DMS53 (cell line): Measurements from ENCODE around the gene ISOC2.
A peak's percentile ranks its signal among the peaks of the same experiment; 100 is the strongest.

Experiments used
- DNase-seq: peaks from one replicate; lab custom pipeline; 2025; lab: John Stamatoyannopoulos, UW

ISOC2 gene

DNA sequence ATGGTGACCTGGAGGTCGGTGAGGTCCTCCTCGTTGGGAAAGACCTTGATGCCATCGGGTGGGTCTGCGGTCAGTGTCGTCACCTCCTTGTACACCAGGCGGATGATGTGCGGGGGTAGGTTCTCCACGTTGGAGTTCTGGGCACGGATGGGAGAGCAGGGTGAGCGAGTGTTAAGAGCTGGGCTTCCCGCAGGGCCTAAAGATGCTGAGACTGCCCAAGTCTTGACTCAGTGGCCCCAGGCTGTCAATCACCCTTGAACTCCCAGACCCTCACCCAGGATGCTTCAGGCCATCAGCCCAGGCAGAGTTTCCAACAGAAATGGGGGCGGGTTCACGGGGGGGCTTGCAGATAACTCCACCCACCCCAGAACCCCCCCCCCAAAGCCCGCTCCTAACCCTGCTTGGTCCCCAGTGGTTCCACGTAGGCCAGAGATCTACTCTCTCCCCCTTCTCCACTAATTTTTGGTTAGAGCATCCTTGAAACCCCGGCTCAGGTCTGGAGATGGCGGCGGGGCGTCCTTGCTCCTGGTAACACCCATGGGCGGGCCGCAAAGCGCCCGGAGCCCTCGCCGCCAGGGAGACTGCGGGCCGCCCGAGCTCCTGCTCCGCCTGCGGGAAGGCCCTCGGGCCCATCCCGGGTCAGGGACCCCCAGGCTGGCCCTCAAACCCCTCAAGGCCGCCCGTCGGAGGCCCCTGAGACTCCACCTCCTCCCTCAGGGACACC, 54.5 kb downstream of the ISOC2 start:
- DNase-seq = peak; percentile 60

DNA sequence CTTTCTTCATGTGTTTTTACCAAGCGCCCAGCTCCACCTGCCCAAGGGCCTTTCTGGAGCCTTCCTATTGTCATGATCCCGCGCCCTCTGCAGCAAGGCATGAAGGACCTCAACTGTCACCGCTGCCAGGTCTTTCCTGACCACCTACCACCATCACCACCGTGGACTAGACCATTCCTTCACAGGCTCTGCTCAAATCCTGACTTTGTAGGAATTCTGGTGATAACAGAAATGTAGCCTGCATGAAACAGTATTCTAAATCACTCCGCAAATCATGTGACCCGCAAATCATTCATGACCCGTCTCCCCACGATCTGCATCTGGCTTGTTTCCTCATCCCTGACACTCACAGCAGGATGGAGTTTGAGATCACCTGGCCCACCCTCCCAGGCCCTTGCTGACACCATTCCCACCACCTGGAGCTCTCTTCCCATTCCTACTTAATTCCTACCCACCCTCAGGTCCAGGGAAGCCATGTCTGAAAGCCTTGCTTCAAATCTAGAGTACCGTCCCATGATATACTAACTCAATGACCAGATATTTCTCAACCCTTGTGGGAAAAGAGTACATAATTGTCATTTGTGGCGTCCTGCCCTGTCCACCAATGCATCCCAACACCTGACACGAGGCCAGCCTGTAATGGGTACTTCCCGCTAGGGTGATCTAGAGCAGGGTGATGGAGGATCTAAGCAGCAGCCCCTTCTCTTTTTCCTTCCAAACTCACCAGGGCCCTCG, 55.2 kb downstream of the ISOC2 start:
- DNase-seq = no peak

DNA sequence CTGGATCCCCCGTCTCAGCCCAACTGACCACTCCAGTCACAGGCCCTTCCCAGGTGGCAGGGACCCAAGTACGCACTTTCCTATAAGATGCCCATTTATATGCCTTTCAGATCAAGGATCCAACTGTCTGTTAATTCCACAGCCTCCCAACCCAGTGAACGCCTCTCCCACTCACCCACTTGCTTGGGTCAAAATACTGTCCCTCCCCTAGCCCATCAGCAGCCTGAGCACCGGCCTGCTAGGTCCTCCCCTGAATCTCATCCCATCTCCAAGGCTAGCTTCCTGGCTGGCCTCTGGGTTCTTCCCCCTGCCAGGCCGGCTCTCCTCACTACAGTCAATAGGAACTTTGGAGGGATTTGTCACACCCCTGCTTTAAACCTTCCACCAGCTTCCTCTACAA, 55.8 kb downstream of the ISOC2 start:
- no peak for DNase-seq
